ENCODE data around the gene CASK. TPM values are rescaled to one million over a fixed set of nuclear protein-coding genes. Genes with fewer than 3 reads are reported as not detected.

The CASK gene
- total and polyA plus RNA-seq, 4 donors = 10.6 to 51.1 (median 26.0) TPM

DNA sequence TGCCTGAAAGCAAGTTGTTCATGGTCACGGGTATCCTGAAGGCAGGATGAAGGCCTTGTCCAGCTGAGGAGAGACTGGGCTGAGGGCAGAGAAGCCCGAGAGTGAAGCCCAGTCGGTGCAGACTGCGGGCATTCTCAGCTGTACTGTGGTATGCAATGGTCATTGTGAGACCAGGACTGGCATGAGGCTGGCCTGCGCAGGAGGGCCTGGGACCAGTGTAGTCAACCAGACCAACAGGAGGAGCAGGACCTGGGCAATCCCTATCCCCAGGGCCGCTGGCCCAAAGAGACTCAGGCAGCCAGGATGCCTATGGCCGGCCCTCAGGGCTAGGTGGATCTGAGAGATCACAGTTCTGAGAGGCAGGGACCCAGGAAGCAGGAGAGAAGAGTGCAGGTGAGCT is 394.6 kb downstream of the CASK start:
- intact Hi-C loops (cut with DNase I) = no loop called here
- ATAC-seq (ENCODE audit: low FRiP score) (no peak), DNase-seq (no peak)
- H3K4me1 ChIP-seq (ENCODE audit: control insufficient read depth in 1 of 2, insufficient read depth in 2 of 2, low read length in 2 of 2) = peaks cover 0 to 3% of the 10 kb centered on the region in 2 donors
- H3K36me3 ChIP-seq (ENCODE audit: control insufficient read depth in 1 of 2, insufficient read depth in 2 of 2, low read length in 1 of 2) = no peaks in the 10 kb centered on the region
- no peak overlapping the region for H3K27ac ChIP-seq (ENCODE audit: low read depth in 1 of 2, low read length in 2 of 2)
- no peak overlapping the region for H3K4me3 ChIP-seq (ENCODE audit: low read length in 2 of 2)
- no peaks in the 10 kb centered on the region for H3K9me3 ChIP-seq (ENCODE audit: control insufficient read depth, low read length)
- 76 to 92% methylated on average over 7 of the region's 7 CpGs for WGBS, 2 donors
- no peaks in the 10 kb centered on the region for H3K27me3 ChIP-seq (ENCODE audit: control insufficient read depth in 1 of 2, insufficient read depth in 2 of 2, low read length in 1 of 2)

DNA sequence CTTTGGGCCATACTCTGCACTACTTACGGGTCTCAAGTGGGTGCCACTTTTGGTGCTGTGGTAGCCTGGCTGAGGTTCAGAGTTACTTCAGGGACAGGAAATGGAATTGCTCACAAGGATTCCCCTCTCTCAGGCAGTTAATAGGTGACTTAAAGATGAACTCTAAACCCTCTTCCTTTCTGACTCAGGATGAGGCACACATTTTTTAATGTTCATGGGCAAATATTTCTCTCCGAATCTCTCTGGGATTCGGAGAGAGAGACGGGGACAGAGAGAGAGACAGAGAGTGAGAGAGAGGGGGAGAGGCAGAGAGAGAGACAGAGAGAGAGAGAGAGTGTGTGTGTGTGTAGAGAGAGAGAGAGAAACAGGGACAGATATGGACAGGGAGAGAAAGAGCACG is 396.4 kb downstream of the CASK start:
- H3K4me3 ChIP-seq (ENCODE audit: low read length in 2 of 2) = no peak overlapping the region
- no peaks in the 10 kb centered on the region for H3K27me3 ChIP-seq (ENCODE audit: control insufficient read depth in 1 of 2, insufficient read depth in 2 of 2, low read length in 1 of 2)
- no peak overlapping the region for H3K27ac ChIP-seq (ENCODE audit: low read depth in 1 of 2, low read length in 2 of 2)
- no peak for ATAC-seq (ENCODE audit: low FRiP score)
- WGBS, 2 donors = 69 to 84% methylated on average over 5 of the region's 5 CpGs
- H3K9me3 ChIP-seq (ENCODE audit: control insufficient read depth, low read length) = no peaks in the 10 kb centered on the region
- no peaks in the 10 kb centered on the region for H3K36me3 ChIP-seq (ENCODE audit: control insufficient read depth in 1 of 2, insufficient read depth in 2 of 2, low read length in 1 of 2)
- intact Hi-C loops (cut with DNase I) = no loop called here
- DNase-seq = no peak
- peaks cover 0 to 3% of the 10 kb centered on the region in 2 donors for H3K4me1 ChIP-seq (ENCODE audit: control insufficient read depth in 1 of 2, insufficient read depth in 2 of 2, low read length in 2 of 2)

DNA sequence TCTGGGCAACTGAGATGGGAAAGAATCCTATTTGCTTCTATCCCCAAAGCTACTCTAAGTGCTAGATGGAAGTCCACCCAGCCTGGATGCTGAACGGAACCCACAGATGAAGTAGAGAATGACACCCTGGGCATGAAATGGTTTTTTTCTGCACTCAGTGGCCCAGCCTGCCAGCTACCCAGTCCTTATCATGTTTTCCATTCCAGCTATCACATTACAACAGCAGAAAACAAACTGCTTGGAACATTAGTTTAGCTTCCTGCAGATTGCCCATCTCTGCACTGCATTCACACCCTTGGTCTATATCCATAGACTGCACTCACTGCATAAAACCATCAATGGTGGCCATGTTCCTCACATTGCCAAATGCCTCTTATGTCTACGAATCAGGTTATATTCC is 397.1 kb downstream of the CASK start:
- intact Hi-C loops (cut with DNase I) = no loop called here
- DNase-seq (no peak), ATAC-seq (ENCODE audit: low FRiP score) (no peak)
- Histone ChIP-seq H3K9me3 (ENCODE audit: control insufficient read depth, low read length) (no peaks in the 10 kb centered on the region), H3K4me1 (ENCODE audit: control insufficient read depth in 1 of 2, insufficient read depth in 2 of 2, low read length in 2 of 2) (peaks cover 0 to 3% of the 10 kb centered on the region in 2 donors), H3K27ac (ENCODE audit: low read depth in 1 of 2, low read length in 2 of 2) (no peak overlapping the region), H3K4me3 (ENCODE audit: low read length in 2 of 2) (no peak overlapping the region), H3K36me3 (ENCODE audit: control insufficient read depth in 1 of 2, insufficient read depth in 2 of 2, low read length in 1 of 2) (no peaks in the 10 kb centered on the region), H3K27me3 (ENCODE audit: control insufficient read depth in 1 of 2, insufficient read depth in 2 of 2, low read length in 1 of 2) (no peaks in the 10 kb centered on the region)
- 68 to 79% methylated on average over 2 of the region's 2 CpGs for WGBS, 2 donors

DNA sequence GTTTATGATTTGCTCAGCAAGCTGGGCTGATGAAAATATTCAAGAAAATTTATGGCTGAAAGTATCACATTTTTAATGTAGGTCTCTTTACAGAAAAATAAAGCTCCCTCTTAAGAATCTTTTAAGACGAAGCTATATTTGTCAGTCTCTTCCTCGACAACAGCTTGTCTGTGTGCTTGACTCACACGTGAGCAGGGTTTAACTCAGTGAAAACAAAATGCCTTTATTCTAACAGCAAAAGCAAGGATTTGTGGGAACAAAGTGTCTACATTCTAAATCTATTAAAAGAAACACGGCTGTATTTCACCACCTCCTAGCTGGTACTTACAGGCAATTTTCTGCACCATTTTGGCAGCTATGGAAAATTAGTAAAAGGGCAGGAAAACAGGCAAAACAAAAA is 400.7 kb downstream of the CASK start:
- 31 to 48% methylated on average over 4 of the region's 4 CpGs for WGBS, 2 donors
- DNase-seq (no peak), ATAC-seq (ENCODE audit: low FRiP score) (no peak)
- no peaks in the 10 kb centered on the region for H3K27me3 ChIP-seq (ENCODE audit: control insufficient read depth in 1 of 2, insufficient read depth in 2 of 2, low read length in 1 of 2)
- intact Hi-C loops (cut with DNase I) = no loop called here
- H3K27ac ChIP-seq (ENCODE audit: low read depth in 1 of 2, low read length in 2 of 2) = no peak overlapping the region
- H3K36me3 ChIP-seq (ENCODE audit: control insufficient read depth in 1 of 2, insufficient read depth in 2 of 2, low read length in 1 of 2) = no peaks in the 10 kb centered on the region
- H3K4me3 ChIP-seq (ENCODE audit: low read length in 2 of 2) = no peak overlapping the region
- H3K9me3 ChIP-seq (ENCODE audit: control insufficient read depth, low read length) = no peaks in the 10 kb centered on the region
- H3K4me1 ChIP-seq (ENCODE audit: control insufficient read depth in 1 of 2, insufficient read depth in 2 of 2, low read length in 2 of 2) = peaks cover 0 to 3% of the 10 kb centered on the region in 2 donors

DNA sequence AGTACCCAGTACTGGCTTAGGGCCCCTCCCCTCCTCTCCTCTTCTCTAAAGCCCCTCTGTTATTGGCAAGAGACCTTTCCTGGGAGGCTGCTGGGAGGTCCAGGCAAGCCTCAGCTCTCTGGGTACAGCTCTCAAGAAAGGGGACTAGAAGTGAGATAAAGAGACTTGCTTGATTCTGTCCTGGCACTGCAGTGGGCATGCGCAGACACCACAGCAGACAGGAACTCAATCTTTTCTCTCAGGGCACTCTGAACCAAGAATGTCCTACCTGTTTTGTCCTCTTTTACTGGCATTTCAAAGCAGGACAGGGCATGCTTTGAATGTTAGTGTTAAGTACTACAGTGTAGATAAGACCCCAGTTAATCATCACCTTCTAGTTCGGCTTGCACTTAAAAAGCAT is 401.3 kb downstream of the CASK start:
- ATAC-seq (ENCODE audit: low FRiP score) = no peak

DNA sequence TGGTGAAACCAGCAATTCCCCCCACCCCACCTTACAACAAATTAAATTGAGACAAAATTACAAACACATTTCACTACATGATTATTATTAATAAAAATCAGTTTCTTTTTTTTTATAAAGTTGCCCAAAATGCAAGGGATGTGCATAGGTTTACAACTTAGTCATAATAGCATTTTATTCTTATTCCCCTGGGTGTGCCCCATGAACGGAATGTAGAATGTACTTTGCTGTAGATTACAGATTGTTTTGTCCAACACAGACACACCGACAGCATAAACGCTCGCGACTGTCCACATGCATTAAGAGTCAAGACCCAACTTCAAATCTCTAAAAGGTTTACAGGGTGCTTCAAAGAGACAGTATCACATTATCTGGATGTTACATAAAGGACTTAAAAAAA is 403.9 kb downstream of the CASK start:
- Histone ChIP-seq H3K27me3 (ENCODE audit: control insufficient read depth in 1 of 2, insufficient read depth in 2 of 2, low read length in 1 of 2) (no peaks in the 10 kb centered on the region), H3K4me1 (ENCODE audit: control insufficient read depth in 1 of 2, insufficient read depth in 2 of 2, low read length in 2 of 2) (peaks cover 0 to 3% of the 10 kb centered on the region in 2 donors), H3K9me3 (ENCODE audit: control insufficient read depth, low read length) (no peaks in the 10 kb centered on the region), H3K36me3 (ENCODE audit: control insufficient read depth in 1 of 2, insufficient read depth in 2 of 2, low read length in 1 of 2) (no peaks in the 10 kb centered on the region), H3K27ac (ENCODE audit: low read depth in 1 of 2, low read length in 2 of 2) (no peak overlapping the region), H3K4me3 (ENCODE audit: low read length in 2 of 2) (no peak overlapping the region)
- 77 to 81% methylated on average over 5 of the region's 5 CpGs for WGBS, 2 donors
- intact Hi-C loops (cut with DNase I) = no loop called here
- ATAC-seq (ENCODE audit: low FRiP score) (no peak), DNase-seq (no peak)

More for the DNA sequence above, 401.3 kb downstream of the CASK start:
- no peaks in the 10 kb centered on the region for H3K27me3 ChIP-seq (ENCODE audit: control insufficient read depth in 1 of 2, insufficient read depth in 2 of 2, low read length in 1 of 2)
- H3K36me3 ChIP-seq (ENCODE audit: control insufficient read depth in 1 of 2, insufficient read depth in 2 of 2, low read length in 1 of 2) = no peaks in the 10 kb centered on the region
- intact Hi-C loops (cut with DNase I) = no loop called here
- H3K27ac ChIP-seq (ENCODE audit: low read depth in 1 of 2, low read length in 2 of 2) = no peak overlapping the region
- H3K4me3 ChIP-seq (ENCODE audit: low read length in 2 of 2) = no peak overlapping the region
- no peak for DNase-seq
- no peaks in the 10 kb centered on the region for H3K9me3 ChIP-seq (ENCODE audit: control insufficient read depth, low read length)
- WGBS, 2 donors = 68 to 76% methylated on average over 2 of the region's 2 CpGs
- peaks cover 0 to 3% of the 10 kb centered on the region in 2 donors for H3K4me1 ChIP-seq (ENCODE audit: control insufficient read depth in 1 of 2, insufficient read depth in 2 of 2, low read length in 2 of 2)

DNA sequence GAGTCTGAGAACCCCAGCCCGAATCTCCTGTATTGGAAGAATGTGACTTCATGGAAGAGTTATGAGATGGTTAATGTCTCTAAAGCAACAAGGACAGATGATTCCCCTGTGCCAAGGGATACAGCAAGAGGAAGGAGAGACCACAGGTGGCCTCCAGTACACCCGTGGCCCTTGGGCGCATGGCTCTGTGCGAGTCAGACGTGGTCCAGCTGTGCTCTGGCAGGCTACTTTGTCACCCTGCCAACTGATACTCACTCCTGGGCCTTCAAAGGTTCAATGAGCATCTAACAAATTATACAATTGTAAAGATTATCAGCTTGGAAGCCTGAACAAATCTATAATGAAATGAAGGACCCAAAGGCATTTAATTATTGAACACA is 404.5 kb downstream of the CASK start:
- WGBS, 2 donors = 29 to 48% methylated on average over 5 of the region's 5 CpGs
- intact Hi-C loops (cut with DNase I) = no loop called here

DNA sequence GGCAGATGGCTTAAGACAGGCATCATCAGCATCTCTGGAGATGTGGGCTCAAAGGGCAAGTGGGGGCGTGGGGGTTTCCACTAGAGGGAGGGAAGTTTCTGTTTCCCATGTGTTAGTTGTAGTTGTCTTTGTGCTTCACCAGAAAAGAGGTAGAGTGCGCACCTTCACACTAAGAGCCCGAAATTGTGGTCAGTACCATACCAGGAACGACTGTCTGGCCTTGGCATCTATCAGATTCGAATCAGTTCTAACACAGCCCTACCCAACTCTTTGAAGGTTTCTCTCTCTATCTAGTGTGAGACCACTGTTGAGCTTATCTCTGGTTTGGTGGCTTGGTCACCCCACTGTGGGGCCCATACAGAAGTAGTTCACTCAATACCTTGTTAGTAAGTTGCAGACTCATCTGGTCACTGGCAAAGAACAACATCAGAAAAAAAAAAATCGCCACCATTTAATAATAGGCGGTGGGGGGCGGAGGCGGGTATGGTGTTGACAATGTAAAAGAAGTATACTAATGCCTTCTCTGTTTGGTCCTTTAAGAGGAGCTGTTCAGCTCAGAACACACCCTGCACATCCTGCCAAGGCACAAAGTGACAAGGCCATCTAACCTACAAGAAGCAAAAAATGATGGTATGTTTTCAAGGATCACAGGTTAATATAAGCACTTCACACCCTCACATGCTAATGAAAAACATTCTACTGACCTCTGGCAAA is 405.1 kb downstream of the CASK start:
- ATAC-seq (ENCODE audit: low FRiP score) (no peak), DNase-seq (no peak)
- WGBS, 2 donors = 79 to 89% methylated on average over 9 of the region's 9 CpGs
- H3K36me3 ChIP-seq (ENCODE audit: control insufficient read depth in 1 of 2, insufficient read depth in 2 of 2, low read length in 1 of 2) = no peaks in the 10 kb centered on the region
- no peaks in the 10 kb centered on the region for H3K27me3 ChIP-seq (ENCODE audit: control insufficient read depth in 1 of 2, insufficient read depth in 2 of 2, low read length in 1 of 2)
- no peaks in the 10 kb centered on the region for H3K9me3 ChIP-seq (ENCODE audit: control insufficient read depth, low read length)
- intact Hi-C loops (cut with DNase I) = no loop called here
- no peak overlapping the region for H3K27ac ChIP-seq (ENCODE audit: low read depth in 1 of 2, low read length in 2 of 2)
- H3K4me1 ChIP-seq (ENCODE audit: control insufficient read depth in 1 of 2, insufficient read depth in 2 of 2, low read length in 2 of 2) = no peaks in the 10 kb centered on the region
- no peak overlapping the region for H3K4me3 ChIP-seq (ENCODE audit: low read length in 2 of 2)

More for the DNA sequence above, 404.5 kb downstream of the CASK start:
- no peak for ATAC-seq (ENCODE audit: low FRiP score)
- Histone ChIP-seq H3K27me3 (ENCODE audit: control insufficient read depth in 1 of 2, insufficient read depth in 2 of 2, low read length in 1 of 2) (no peaks in the 10 kb centered on the region), H3K36me3 (ENCODE audit: control insufficient read depth in 1 of 2, insufficient read depth in 2 of 2, low read length in 1 of 2) (no peaks in the 10 kb centered on the region), H3K4me1 (ENCODE audit: control insufficient read depth in 1 of 2, insufficient read depth in 2 of 2, low read length in 2 of 2) (no peaks in the 10 kb centered on the region), H3K9me3 (ENCODE audit: control insufficient read depth, low read length) (no peaks in the 10 kb centered on the region), H3K4me3 (ENCODE audit: low read length in 2 of 2) (no peak overlapping the region), H3K27ac (ENCODE audit: low read depth in 1 of 2, low read length in 2 of 2) (no peak overlapping the region)
- DNase-seq = no peak

DNA sequence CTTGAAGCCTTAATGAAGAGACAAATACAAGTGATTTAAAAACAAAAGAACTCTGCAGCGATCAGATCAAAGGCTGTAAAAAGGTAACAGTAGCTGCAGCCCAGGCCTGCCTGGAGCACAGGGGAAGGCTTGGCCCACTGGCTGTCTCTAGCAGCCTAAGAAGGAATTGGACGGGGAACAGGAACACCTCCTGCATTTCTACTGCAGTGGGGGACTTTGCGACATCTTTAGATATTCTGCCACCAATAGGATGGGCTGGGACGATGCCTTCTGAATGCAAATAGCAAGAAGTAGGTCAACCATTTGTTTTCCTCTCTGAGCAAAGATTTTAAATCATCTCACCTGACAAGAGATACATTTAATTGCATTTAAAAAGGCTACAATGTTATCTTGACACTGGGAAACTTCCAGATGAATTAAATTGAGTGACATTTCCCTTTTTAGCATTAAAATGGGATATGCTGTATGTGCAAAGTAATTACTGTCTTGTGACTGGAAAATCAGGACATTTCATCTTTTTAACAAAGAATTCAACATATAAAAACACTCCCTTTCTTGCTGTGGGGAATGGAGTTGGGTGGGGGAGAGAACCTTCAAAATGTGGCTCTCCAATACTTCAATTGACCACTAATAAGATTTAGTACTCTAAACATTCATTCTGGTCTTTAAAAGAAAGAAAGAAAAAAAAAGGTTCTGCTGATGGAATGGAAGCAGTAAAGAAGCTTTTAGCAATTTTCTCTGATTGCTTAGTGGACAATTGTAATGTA is 406.2 kb downstream of the CASK start:
- DNase-seq = no peak
- no peak for ATAC-seq (ENCODE audit: low FRiP score)
- H3K27me3 ChIP-seq (ENCODE audit: control insufficient read depth in 1 of 2, insufficient read depth in 2 of 2, low read length in 1 of 2) = no peaks in the 10 kb centered on the region
- 51 to 60% methylated on average over 4 of the region's 4 CpGs for WGBS, 2 donors
- H3K4me1 ChIP-seq (ENCODE audit: control insufficient read depth in 1 of 2, insufficient read depth in 2 of 2, low read length in 2 of 2) = no peaks in the 10 kb centered on the region
- no peak overlapping the region for H3K27ac ChIP-seq (ENCODE audit: low read depth in 1 of 2, low read length in 2 of 2)
- intact Hi-C loops (cut with DNase I) = no loop called here
- no peaks in the 10 kb centered on the region for H3K9me3 ChIP-seq (ENCODE audit: control insufficient read depth, low read length)
- H3K36me3 ChIP-seq (ENCODE audit: control insufficient read depth in 1 of 2, insufficient read depth in 2 of 2, low read length in 1 of 2) = no peaks in the 10 kb centered on the region
- no peak overlapping the region for H3K4me3 ChIP-seq (ENCODE audit: low read length in 2 of 2)

Data from aorta (tissue), 5 donors.